VCaP (cell line): ENCODE results near the gene ZNF438.

Experiments used
- H3K27ac ChIP-seq: fragments of 450-650 bp; 2 replicates; pipeline ENCODE4 v1.5.1; 2017
- TF ChIP-seq, protein P1 (sequence below): fragments of 450-650 bp; conservative IDR thresholded peaks from 2 replicates; pipeline ENCODE4 v1.5.1; 2017; ENCODE audit warnings: mild to moderate bottlenecking, moderate library complexity

ZNF438 gene

DNA sequence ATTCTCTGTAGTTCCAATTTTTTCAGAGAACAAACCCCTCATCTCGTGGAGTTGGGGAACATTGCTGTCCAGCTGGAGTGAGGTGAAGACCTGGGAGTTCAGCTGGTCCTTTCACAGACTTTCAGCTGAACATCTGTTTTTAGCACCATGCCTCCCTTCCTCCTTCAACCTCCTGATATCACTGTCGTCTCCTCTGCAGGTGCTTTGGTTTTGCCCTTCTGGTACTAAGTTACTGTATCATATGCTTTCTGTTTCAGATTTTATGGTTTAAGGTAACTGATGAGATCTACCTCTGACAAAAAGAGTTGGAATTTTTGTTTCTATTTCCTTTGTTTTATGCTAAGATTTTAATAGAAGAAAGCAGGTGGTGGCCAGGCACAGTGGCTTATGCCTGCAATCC is 102.9 kb downstream of the ZNF438 start:
- TF ChIP-seq, protein P1, sequence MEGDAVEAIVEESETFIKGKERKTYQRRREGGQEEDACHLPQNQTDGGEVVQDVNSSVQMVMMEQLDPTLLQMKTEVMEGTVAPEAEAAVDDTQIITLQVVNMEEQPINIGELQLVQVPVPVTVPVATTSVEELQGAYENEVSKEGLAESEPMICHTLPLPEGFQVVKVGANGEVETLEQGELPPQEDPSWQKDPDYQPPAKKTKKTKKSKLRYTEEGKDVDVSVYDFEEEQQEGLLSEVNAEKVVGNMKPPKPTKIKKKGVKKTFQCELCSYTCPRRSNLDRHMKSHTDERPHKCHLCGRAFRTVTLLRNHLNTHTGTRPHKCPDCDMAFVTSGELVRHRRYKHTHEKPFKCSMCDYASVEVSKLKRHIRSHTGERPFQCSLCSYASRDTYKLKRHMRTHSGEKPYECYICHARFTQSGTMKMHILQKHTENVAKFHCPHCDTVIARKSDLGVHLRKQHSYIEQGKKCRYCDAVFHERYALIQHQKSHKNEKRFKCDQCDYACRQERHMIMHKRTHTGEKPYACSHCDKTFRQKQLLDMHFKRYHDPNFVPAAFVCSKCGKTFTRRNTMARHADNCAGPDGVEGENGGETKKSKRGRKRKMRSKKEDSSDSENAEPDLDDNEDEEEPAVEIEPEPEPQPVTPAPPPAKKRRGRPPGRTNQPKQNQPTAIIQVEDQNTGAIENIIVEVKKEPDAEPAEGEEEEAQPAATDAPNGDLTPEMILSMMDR = no peak
- no peak overlapping the region for H3K27ac ChIP-seq

DNA sequence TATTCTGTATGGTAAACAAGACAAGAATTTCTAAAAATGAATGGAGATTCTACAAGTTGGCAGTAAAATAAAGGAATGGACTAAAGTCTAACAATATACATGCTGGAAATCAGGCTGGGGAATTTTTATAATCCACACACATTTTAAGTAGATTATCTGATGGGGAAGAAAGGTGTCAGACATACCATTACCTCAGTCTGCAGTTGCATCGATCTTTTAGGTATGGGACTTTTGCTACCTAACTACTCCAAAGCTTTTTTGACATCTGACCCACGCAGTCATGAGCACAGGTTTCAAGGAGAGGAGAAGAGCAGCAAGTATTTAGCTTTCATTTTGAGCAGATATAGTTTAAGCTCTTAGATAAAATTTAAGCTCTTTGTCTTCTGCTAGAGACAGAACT is 113.0 kb downstream of the ZNF438 start:
- TF ChIP-seq, protein P1 = no peak
- H3K27ac ChIP-seq = no peak overlapping the region

DNA sequence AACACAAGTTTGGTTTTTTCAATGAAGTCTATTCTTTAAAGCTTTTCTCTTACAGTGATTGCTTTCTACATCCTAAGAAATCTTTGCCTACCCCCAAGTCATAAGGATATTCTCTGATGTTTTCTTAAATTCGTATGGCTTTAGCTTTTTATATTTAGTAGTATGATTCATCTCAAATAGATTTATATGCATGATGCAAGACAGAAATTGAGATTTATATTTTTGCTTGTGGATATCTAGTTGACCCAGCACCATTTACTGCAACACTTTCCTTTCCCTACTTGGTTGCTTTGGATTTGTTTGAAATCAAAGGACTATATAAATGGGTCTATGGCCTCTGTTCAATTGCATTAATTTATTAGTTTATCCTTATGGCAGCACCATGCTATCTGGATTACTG is 113.9 kb downstream of the ZNF438 start:
- H3K27ac ChIP-seq = no peak overlapping the region
- TF ChIP-seq, protein P1 = no peak

DNA sequence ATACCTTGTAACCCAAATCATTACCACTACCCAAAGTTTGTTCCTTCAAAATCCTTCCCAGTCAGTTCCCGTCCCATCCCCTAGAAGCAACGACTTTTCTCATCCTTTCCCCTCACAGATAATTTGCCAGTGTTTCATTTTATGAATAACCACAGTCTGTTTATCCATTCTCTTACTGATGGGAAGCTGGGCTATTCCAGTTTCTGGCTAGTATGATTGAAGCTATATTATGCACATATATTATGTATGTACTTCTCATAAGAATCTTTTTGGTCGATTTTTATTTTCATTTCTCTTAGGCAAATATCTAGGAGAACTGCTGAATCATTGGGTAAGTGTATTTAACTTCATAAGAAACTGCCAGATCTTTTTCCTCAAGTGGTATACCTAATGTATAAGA is 114.6 kb downstream of the ZNF438 start:
- H3K27ac ChIP-seq = no peak overlapping the region
- TF ChIP-seq, protein P1 = no peak

DNA sequence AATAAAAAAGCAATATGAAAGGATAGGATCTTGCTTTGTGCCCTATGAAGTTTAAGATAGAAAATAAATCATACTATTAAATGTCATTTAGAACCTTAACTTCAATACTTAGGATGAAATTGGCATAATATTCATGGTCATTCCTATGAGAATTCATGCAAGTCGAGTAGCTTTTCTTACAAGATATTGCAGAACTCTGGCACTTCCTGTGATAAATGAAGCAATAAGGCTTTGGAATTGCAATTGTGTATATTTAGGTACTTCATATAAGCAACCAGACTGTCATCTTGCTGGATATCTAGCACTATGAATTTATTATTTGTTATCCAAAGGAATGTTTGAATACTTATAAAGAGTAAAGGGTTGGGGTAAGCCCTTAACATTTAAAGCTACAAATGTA is 116.5 kb downstream of the ZNF438 start:
- TF ChIP-seq, protein P1 = no peak
- H3K27ac ChIP-seq = no peak overlapping the region

DNA sequence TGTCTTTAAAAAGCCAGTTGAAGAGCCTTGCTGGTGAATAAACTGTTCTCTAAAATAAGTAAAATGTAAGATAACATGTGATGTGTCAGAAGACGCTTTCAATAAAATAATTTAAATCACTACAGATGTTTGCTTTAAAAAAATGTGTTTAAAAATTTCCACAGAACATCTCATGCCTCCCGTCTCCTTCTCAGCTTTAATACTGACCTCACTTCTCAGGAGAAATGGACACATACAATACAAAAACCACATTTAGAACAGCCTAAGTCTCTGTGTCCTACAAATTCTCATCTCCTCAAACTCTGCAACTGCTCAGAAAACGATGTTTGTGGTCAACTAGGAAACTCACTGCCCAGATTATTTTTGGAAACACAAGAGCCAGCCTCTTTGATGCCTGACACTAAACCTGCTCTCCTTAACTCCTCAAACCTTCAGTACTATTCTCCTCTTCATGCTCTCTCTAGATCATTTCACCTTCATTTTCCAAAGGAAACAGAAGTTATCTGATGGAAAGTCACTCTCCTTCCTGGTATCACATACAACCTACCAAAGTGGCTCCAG is 120.3 kb downstream of the ZNF438 start:
- H3K27ac ChIP-seq = no peak overlapping the region
- TF ChIP-seq, protein P1 = no peak

DNA sequence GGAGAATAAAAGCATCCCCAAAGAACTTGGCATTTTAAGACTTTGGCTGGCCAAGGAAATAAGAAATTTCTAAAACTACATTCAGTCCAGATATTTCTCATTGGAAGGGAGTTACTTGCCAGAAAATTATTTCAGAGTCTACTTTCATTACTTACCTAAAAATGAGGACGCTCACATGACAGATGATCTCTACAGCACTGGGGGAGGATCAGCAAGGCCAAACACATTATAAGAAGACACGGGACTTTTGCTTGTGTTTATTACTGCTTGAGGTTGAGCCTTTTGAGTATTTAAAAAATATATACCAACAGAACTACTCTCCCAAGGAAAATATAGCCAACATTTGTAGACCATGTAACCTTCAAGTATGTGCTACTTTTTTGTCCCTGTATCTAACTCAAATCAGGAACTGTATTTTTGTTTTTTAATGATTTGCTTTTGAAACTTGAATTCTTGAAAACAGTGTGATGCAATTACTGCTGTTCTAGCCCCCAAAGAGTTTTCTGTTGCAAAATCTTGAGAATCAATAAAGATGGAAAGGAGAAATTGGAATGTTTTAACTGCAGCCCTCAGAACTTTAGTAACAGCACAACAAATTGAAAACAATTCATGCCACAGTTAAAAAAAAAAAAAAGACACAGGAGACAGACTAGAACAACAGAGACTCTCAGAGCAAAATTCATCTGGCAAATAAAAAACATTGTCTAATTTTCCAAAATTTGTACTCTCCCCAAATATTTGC is 128.1 kb downstream of the ZNF438 start:
- no peak overlapping the region for H3K27ac ChIP-seq
- TF ChIP-seq, protein P1 = no peak
